ENCODE results near the gene NOP14.

NOP14 gene

GRCh38 chr4:2927016-2927695 is 36.0 kb downstream of the NOP14 start:
- no peaks in the 10 kb centered on the region for H3K27me3 ChIP-seq
- no peak overlapping the region for H3K4me3 ChIP-seq (ENCODE audit: low read depth, low read length)
- peaks cover 52% of the 10 kb centered on the region for H3K36me3 ChIP-seq
- no peaks in the 10 kb centered on the region for H3K4me1 ChIP-seq
- TF ChIP-seq CTCF (IDR thresholded peaks at IDR 0.05; ENCODE audit: low read depth, low read length) = no peak
- no peak for DNase-seq
- H3K9me3 ChIP-seq = no peaks in the 10 kb centered on the region

- no peak for TF ChIP-seq CTCF (IDR thresholded peaks at IDR 0.05; ENCODE audit: low read depth, low read length)
- peaks cover 43% of the 10 kb centered on the region for H3K36me3 ChIP-seq
- no peaks in the 10 kb centered on the region for H3K27me3 ChIP-seq
Observed at GRCh38 chr4:2925931-2926860, 37.0 kb downstream of the NOP14 start.

GRCh38 chr4:2925496-2925895 is 37.7 kb downstream of the NOP14 start:
- TF ChIP-seq CTCF (IDR thresholded peaks at IDR 0.05; ENCODE audit: low read depth, low read length) = no peak
- Histone ChIP-seq H3K27me3 (no peaks in the 10 kb centered on the region), H3K9me3 (no peaks in the 10 kb centered on the region), H3K4me3 (ENCODE audit: low read depth, low read length) (no peak overlapping the region), H3K36me3 (peaks cover 38% of the 10 kb centered on the region), H3K4me1 (no peaks in the 10 kb centered on the region)
- DNase-seq = no peak

More at GRCh38 chr4:2925931-2926860, 37.0 kb downstream of the NOP14 start:
- H3K9me3 ChIP-seq = no peaks in the 10 kb centered on the region
- DNase-seq = no peak
- no peaks in the 10 kb centered on the region for H3K4me1 ChIP-seq
- no peak overlapping the region for H3K4me3 ChIP-seq (ENCODE audit: low read depth, low read length)

- Histone ChIP-seq H3K27me3 (no peaks in the 10 kb centered on the region), H3K9me3 (no peaks in the 10 kb centered on the region), H3K4me1 (no peaks in the 10 kb centered on the region), H3K4me3 (ENCODE audit: low read depth, low read length) (no peak overlapping the region), H3K36me3 (peaks cover 32% of the 10 kb centered on the region)
- no peak for TF ChIP-seq CTCF (IDR thresholded peaks at IDR 0.05; ENCODE audit: low read depth, low read length)
- DNase-seq = no peak
Observed at GRCh38 chr4:2924765-2925301, 38.4 kb downstream of the NOP14 start.

- no peaks in the 10 kb centered on the region for H3K9me3 ChIP-seq
- H3K4me3 ChIP-seq (ENCODE audit: low read depth, low read length) = no peak overlapping the region
- H3K4me1 ChIP-seq = no peaks in the 10 kb centered on the region
- no peak for DNase-seq
- no peaks in the 10 kb centered on the region for H3K27me3 ChIP-seq
- peaks cover 27% of the 10 kb centered on the region for H3K36me3 ChIP-seq
- TF ChIP-seq CTCF (IDR thresholded peaks at IDR 0.05; ENCODE audit: low read depth, low read length) = no peak
Observed at GRCh38 chr4:2924286-2924685, 38.9 kb downstream of the NOP14 start.
